ENCODE results near the gene BMP5.

BMP5 gene

DNA sequence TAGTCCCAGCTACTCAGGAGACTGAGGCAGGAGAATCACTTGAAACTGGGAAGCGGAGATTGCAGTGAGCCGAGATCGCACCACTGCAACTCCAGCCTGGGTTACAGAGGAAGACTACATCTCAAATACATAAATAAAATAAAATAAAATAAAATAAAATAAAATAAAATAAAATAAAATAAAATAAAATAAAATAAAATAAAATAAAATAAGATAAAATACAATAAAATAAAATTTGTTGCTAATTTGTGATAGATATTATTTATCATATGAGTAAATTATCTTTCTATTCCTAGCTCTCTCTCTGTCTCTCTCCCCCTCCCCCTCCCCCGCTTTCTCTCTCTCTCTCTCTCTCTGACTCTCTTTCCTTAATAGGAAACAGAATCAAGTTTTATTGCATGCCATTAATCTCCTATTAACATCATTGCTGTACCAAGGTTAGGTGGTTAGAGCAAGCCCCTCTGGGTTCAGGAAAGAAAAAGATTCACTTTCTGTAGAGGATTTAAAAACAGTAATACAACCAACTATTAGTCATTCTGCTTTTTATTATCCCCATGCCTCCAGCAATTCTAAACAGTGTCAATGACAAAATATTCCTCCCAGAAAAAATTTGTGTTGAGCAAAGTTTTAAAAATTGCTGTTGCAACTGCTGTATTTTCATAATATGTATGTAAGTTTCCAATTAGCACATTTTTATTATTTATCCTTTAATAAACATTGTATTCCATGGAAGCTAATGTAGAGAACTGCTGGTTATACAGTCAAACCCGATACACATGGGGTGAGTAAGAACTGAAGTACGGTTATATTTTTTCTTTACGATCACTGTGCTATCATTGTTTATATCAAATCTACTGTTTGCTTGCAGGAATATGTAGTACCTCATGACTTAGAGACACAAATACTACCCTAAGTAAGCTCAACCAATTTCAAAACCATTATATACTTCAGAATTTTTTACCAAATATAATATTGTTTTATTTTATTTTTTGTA is 22.1 kb downstream of the BMP5 start:
- no peak for DNase-seq (ENCODE audit: low read depth)
- TF ChIP-seq, protein P1, sequence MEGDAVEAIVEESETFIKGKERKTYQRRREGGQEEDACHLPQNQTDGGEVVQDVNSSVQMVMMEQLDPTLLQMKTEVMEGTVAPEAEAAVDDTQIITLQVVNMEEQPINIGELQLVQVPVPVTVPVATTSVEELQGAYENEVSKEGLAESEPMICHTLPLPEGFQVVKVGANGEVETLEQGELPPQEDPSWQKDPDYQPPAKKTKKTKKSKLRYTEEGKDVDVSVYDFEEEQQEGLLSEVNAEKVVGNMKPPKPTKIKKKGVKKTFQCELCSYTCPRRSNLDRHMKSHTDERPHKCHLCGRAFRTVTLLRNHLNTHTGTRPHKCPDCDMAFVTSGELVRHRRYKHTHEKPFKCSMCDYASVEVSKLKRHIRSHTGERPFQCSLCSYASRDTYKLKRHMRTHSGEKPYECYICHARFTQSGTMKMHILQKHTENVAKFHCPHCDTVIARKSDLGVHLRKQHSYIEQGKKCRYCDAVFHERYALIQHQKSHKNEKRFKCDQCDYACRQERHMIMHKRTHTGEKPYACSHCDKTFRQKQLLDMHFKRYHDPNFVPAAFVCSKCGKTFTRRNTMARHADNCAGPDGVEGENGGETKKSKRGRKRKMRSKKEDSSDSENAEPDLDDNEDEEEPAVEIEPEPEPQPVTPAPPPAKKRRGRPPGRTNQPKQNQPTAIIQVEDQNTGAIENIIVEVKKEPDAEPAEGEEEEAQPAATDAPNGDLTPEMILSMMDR (conservative IDR thresholded peaks at IDR 0.05; ENCODE audit: low read depth, low read length), result no peak
- no peak overlapping the region for H3K4me3 ChIP-seq (ENCODE audit: low read length)

DNA sequence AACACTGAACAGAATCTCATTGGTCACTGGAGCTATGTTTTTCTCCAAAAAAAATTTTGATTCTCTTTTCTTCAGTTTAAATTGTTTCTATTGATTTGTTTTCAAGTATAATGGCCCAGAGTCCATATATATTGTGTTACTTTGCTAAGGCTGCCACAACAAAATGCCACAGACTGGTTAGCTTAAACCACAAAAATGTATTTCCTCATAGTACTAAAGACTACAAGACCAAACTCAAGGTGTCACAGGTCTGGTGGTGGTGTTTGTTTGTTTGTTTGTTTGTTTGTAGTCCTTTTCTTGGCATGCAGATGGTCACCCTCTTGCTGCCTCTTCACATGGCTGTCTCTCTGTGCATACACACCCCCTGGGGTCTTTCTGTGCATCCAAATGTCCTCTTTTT is 34.0 kb downstream of the BMP5 start:
- TF ChIP-seq, protein P1 (conservative IDR thresholded peaks at IDR 0.05; ENCODE audit: low read depth, low read length), result no peak
- no peak overlapping the region for H3K4me3 ChIP-seq (ENCODE audit: low read length)
- DNase-seq (ENCODE audit: low read depth), result no peak

DNA sequence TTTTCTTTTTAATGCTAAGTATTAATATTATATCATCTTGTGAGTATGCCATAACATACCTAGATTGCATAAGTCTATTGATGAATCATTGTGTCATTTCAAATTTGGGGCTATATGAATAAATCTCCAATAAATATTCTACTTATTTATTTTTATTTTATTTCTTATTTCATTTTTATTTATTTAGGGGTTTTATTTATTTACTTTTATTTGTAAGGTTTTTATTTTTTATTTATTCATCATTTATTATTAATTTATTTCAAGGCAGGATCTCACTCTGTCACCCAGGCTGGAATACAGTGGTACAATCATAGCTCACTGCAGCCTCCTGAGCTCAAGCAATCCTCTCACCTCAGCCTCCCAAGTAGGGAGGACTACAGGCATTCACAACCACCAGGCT is 36.3 kb downstream of the BMP5 start:
- no peak for DNase-seq (ENCODE audit: low read depth)
- H3K4me3 ChIP-seq (ENCODE audit: low read length), result no peak overlapping the region

DNA sequence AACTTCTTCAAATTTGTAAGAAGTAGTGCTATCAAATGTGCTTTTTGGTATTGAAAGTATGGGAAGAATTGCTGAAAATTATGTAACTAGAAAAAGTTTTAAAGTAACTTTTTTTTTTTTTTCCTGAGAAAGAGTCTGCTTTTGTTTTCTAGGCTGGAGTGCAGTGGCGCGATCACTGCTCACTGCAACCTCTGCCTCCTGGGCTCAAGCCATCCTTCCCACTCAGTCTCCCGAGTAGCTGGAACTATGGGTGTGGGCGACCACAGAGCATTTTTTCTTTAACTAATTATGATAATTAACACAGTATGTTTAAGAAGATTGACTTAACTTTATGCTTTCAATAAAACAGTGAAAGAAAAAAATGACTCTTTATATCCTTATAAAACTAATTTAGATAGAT is 38.4 kb downstream of the BMP5 start:
- DNase-seq (ENCODE audit: low read depth), result no peak
- no peak overlapping the region for H3K4me3 ChIP-seq (ENCODE audit: low read length)
- TF ChIP-seq, protein P1 (conservative IDR thresholded peaks at IDR 0.05; ENCODE audit: low read depth, low read length), result no peak

More for the DNA sequence above, 36.3 kb downstream of the BMP5 start:
- TF ChIP-seq, protein P1 (conservative IDR thresholded peaks at IDR 0.05; ENCODE audit: low read depth, low read length), result no peak

DNA sequence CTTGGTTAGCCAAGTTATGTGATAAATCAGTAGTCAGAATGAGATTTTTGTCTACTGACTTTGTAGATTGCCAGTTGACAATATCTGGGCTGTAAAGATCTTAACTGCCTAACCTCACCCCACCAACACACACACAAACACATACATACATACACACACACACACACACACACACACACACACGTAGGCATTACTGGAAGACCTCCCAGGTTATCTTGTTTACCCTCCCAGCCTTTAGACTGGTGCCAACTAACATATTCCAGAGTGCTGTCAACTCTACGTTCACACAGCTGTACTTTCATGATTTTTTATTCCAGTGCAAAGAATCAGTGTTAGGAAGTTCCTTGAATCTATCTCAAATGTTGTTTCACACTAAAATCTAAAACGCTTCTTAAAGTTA is 38.9 kb downstream of the BMP5 start:
- TF ChIP-seq, protein P1 (conservative IDR thresholded peaks at IDR 0.05; ENCODE audit: low read depth, low read length), result no peak

DNA sequence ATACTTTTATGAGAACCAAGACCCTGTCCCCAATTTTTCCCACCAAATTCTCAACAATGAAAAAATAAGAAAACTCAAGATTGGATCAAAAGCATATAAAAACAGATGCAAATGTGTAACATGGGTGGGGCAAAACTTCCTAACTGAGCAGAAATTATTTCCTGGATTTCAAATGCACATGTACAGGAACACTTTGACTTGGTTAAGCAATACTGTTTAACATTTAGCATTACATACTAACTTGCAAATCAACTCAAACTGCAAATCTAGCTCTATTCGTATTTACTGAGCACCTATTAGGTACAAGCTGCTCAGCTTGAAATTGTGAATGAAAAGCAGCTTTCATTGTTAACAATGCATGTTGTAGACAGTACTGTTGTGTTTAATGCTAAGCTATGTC is 40.2 kb downstream of the BMP5 start:
- TF ChIP-seq, protein P1 (conservative IDR thresholded peaks at IDR 0.05; ENCODE audit: low read depth, low read length), result no peak
- H3K4me3 ChIP-seq (ENCODE audit: low read length), result no peak overlapping the region
- DNase-seq (ENCODE audit: low read depth), result no peak

More for the DNA sequence above, 38.9 kb downstream of the BMP5 start:
- H3K4me3 ChIP-seq (ENCODE audit: low read length), result no peak overlapping the region
- no peak for DNase-seq (ENCODE audit: low read depth)

DNA sequence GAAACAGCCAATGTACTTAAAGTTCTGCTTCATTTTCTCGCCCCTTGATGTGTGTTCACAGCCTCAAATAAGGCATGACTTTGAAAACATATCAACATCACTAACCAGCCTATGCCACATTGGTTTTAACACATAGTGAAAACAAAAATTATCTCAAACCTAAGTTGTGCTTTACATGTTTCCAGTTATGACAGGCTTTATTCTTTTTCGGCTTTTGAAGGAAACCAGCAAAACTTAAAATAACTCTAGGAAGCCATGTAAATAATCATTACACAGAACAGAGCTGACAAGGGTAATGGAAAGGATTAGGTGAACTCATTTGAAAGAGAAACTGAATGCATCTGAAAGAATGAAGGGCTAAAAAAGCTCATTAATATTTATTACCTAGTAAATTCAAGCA is 42.1 kb downstream of the BMP5 start:
- DNase-seq (ENCODE audit: low read depth), result no peak

More for the DNA sequence above, 42.1 kb downstream of the BMP5 start:
- TF ChIP-seq, protein P1 (conservative IDR thresholded peaks at IDR 0.05; ENCODE audit: low read depth, low read length), result no peak
- H3K4me3 ChIP-seq (ENCODE audit: low read length), result no peak overlapping the region
